ENCODE data around the gene DCK. TPM values are rescaled to one million over a fixed set of nuclear protein-coding genes. Genes with fewer than 3 reads are reported as not detected.

Gene DCK
- 10 to 100 TPM in 1 of 3 donors, 1 to 10 TPM in 2; 4.0 to 12.0 (median 7.1) TPM for polyA plus RNA-seq

GRCh38 chr4:70993181-70994068 is at the start of gene DCK:
DCK (plus strand) TSS chr4:70993649; CDS start chr4:70993836, 187 bp downstream.
- 0 to 1% (median 1%) methylated on average over 67 to 74 of the region's 74 CpGs for WGBS, 3 donors
- H3K27ac ChIP-seq (ENCODE audit: low read depth, low read length): no peak within 1 kb of the TSS

DNA sequence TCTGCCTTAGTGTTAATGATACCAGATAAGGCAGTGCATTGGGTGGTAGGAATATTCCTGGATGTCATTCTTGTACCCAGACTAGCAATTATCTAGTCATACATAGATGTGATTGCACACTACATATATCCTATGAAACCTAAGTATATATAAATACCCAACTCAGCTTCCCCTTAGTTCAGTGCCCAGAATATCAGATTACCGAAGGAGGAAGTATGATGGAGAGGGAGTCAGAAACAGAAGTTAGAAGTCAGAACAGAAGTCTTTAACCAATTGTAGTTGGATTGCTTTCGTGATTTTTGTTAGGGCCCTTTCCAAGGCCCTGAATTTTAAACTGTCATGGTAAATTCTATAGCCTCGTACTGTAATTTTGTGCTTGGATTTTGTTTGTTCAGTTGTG is 48.4 kb upstream of the DCK start:
- H3K27ac ChIP-seq (ENCODE audit: low read depth, low read length): no peak overlapping the region
- 36 to 59% (median 45%) methylated on average over 3 of the region's 3 CpGs for WGBS, 3 donors

DNA sequence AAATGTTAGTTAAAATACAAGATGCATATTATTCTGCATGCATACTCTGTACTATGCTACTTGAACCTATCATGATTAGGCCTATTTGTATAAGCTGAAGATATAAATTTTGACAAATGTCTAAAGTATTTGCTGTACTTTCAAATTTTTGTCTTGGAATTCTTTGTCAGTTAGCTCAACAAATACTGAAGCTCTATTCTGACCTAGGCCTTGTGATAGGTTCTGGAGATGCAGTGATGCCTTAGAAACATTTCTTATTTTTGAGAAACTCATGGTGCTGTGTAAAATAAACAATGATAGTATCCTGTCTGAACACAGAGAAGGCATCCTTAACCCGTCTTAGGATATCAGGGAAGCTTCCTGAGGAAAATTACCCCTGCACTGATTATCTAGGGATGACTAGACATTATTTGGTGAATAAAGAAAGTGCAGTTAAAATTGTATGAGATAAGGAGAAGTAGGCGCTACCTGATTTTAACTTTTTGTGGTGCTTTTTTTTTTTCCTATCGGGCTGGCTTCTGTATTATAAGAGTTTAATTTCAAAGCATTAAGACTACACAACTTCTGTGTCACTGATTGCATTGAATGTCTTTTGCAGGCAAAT is 47.9 kb upstream of the DCK start:
- 87 to 91% (median 87%) methylated on average over 3 of the region's 3 CpGs for WGBS, 3 donors
- H3K27ac ChIP-seq (ENCODE audit: low read depth, low read length): no peak overlapping the region

GRCh38 chr4:70946939-70947338 is 46.5 kb upstream of the DCK start:
- H3K27ac ChIP-seq (ENCODE audit: low read depth, low read length): no peak overlapping the region
- 51 to 91% (median 64%) methylated on average over 4 of the region's 4 CpGs for WGBS, 3 donors

DNA sequence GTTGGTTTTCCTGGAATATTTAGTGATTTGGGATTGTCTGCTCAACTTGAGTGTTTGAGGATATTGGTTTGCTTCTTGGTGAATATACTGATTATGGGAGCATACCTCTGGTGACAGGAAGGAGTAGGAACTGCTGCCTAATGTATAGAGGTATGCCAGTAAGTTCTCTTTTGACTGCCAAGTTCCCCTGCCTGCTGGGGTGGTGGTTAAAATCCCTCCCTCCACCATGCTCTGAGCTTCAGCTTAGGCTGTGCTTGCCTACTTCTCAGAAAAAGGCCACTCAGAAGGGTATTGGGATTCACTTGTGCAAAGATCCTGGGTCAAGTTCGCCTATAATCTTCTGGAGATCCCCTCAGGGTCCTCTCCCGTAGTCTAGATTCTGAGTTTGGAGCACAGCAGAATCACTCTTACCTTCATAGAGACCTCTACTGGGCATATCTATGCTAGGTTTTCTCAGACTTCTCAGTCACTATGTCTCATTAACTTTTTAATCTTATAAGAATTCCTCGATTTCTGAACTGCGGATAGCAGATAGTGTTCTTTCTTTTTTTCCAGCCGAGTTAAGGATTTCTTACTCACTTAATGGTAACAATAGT is 44.7 kb upstream of the DCK start:
- 48 to 84% (median 75%) methylated on average over 5 of the region's 5 CpGs for WGBS, 3 donors
- H3K27ac ChIP-seq (ENCODE audit: low read depth, low read length): no peak overlapping the region

DNA sequence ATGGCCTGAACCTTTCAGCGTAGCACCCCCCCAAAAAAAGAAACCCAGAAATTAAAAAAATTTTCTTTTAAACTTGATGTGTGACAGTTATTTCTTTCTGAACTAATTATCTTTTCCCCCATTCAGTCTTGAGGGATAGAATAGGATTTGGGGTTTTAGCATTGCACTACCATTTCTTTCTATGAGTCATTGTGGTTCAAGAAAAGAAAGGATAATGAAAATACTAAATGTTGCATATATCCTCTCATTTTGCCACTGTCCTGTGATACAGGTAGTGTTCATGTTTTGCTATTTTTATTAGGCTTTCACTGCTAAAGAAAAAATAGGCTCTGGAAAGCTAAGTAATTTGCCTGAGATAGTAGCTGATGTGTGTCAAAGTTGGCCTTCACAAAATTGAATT is 39.4 kb upstream of the DCK start:
- H3K27ac ChIP-seq (ENCODE audit: low read depth, low read length): no peak overlapping the region

DNA sequence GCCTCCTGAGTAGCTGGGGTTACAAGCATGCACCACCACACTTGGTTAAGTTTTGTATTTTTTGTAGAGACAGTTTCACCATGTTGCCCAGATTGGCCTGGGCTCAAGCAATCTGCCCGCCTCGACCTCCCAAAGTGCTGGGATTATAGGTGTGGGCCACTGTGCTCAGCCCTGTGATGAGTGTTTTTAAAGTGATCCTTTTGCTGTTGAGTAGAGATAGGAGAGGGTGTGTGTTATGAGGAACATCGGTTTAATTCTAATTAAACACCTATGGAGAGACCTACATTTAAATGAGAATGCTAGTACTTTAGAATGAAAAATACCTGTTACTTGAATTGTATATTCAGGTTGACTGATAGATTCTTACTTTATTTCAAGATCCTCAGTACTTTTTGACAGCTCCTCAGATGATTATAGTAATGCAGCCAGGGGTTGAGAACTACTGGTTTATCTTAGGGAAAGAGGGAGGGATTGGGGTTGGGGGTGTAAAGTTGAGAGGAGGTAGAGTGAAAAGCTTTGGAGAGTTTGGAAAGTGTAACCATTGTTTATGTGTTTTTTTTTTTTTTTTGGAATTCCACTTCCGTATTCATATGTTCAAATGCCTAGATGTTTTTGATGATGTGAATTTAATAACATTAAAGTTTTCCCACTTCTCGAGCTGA is 36.8 kb upstream of the DCK start:
- 86 to 91% (median 88%) methylated on average over 5 of the region's 5 CpGs for WGBS, 3 donors
- H3K27ac ChIP-seq (ENCODE audit: low read depth, low read length): no peak overlapping the region

More for the DNA sequence above, 39.4 kb upstream of the DCK start:
- WGBS, 3 donors: 55 to 100% (median 96%) methylated on average over 1 of the region's 1 CpG

DNA sequence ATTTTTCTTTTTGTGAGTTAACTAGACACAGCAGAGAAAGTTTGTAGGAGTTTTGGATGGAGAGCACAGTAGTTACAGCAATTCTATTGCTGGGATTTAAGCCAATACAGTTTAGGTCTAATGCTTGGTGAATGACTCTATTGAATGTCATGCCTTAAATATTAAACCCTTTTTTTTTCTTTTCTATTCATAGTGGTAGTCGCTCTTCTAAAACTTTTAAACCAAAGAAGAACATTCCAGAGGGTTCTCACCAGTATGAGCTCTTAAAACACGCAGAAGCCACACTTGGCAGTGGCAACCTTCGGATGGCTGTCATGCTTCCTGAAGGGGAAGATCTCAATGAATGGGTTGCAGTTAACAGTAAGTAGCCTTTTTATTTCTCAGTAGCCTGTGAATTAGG is 34.8 kb upstream of the DCK start:
- no peak overlapping the region for H3K27ac ChIP-seq (ENCODE audit: low read depth, low read length)
- WGBS, 3 donors: 70 to 91% (median 88%) methylated on average over 3 of the region's 3 CpGs

- 86 to 92% (median 87%) methylated on average over 7 of the region's 7 CpGs for WGBS, 3 donors
- H3K27ac ChIP-seq (ENCODE audit: low read depth, low read length): no peak overlapping the region
Measured at GRCh38 chr4:70969076-70969475, 24.4 kb upstream of the DCK start.

DNA sequence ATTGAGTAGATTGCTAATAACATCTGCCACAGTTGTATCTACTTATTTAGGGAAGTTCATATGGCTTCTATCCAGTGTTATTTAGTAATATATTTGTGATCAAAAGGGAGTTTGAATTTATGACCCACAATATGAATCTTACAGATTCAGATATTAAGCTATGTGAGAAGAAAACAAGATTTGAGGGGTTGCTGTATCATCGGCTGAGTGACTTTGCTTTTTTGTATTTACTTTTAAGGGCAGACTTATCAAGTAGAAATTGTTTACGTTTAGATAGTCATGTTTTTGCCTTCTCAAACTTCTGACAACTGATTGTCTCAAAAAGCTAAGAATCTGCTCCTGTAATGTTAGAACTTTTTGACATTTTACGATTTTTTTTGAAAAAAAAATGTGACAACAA is 17.2 kb upstream of the DCK start:
- WGBS, 3 donors: 76 to 91% (median 88%) methylated on average over 3 of the region's 3 CpGs
- H3K27ac ChIP-seq (ENCODE audit: low read depth, low read length): no peak overlapping the region

- H3K27ac ChIP-seq (ENCODE audit: low read depth, low read length): no peak overlapping the region
- WGBS, 3 donors: 41 to 77% (median 53%) methylated on average over 1 of the region's 1 CpG
Measured at GRCh38 chr4:70979445-70980008, 13.9 kb upstream of the DCK start.

- H3K27ac ChIP-seq (ENCODE audit: low read depth, low read length): no peak overlapping the region
Measured at GRCh38 chr4:70980196-70980595, 13.3 kb upstream of the DCK start.

- no peak overlapping the region for H3K27ac ChIP-seq (ENCODE audit: low read depth, low read length)
Measured at GRCh38 chr4:70984106-70984505, 9.3 kb upstream of the DCK start.

- H3K27ac ChIP-seq (ENCODE audit: low read depth, low read length): no peak overlapping the region
- 90 to 92% (median 91%) methylated on average over 1 of the region's 1 CpG for WGBS, 3 donors
Measured at GRCh38 chr4:70984589-70984988, 8.9 kb upstream of the DCK start.

- no peak overlapping the region for H3K27ac ChIP-seq (ENCODE audit: low read depth, low read length)
- 79 to 91% (median 82%) methylated on average over 2 of the region's 2 CpGs for WGBS, 3 donors
Measured at GRCh38 chr4:70991596-70991995, 1.9 kb upstream of the DCK start.

GRCh38 chr4:70992391-70992881 is 1.0 kb upstream of the DCK start:
- WGBS, 3 donors: 44 to 83% (median 72%) methylated on average over 5 of the region's 5 CpGs
- H3K27ac ChIP-seq (ENCODE audit: low read depth, low read length): no peak overlapping the region

- no peak overlapping the region for H3K27ac ChIP-seq (ENCODE audit: low read depth, low read length)
- WGBS, 3 donors: 1 to 3% (median 2%) methylated on average over 11 of the region's 11 CpGs
Measured at GRCh38 chr4:70994069-70994366, 569 bp downstream of the DCK start.

DNA sequence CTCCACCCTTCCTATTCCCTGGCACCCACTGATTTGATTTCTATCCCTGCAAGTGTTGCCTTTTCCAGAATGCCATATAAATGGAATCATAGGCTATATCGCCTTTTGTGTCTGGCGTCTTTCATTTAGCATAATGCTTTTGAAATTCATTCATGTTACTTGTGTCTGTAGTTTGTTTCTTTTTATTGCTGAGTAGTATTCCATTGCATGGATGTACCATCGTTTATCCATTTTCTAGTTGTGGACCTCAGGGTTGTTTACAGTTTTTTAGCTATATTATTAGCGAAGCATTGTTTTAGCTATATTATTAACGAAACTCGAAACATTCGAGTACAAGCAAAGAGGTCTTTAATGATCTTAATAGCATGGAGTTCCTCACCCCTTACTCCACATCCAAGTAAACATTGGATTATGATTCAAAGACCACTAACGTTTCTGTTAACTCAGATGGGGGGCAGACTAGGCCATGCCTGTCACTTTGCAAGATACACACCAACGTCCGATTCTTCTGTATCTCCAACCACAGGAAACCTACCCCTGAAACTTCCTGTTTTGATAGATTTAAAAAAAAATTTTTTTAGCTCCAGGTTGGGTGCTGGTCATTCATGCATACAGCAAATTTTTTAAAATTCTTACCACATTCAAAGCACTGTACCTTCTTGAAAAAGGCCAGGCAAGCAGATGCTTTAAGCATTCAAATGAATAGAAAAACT is 1.1 kb downstream of the DCK start:
- WGBS, 3 donors: 53 to 82% (median 55%) methylated on average over 10 of the region's 10 CpGs
- no peak overlapping the region for H3K27ac ChIP-seq (ENCODE audit: low read depth, low read length)

Measured in adipose tissue (tissue), 3 donors.